Neural cell (in vitro differentiated cells): ENCODE data around the gene DBF4B.

Experiments
- CTCF ChIP-seq: fragments of 450-650 bp; IDR thresholded peaks from 2 replicates; pipeline ENCODE4 v1.5.1; 2014; ENCODE audit warnings: antibody characterized with exemption, mild to moderate bottlenecking, moderate library complexity; ENCODE audit not compliant: poor library complexity, severe bottlenecking
- EP300 ChIP-seq: fragments of 450-650 bp; conservative IDR thresholded peaks from 2 replicates; pipeline ENCODE4 v1.6.1; 2014; ENCODE audit warnings: antibody characterized with exemption, mild to moderate bottlenecking, moderate library complexity; ENCODE audit not compliant: poor library complexity, severe bottlenecking
- EZH2 ChIP-seq: fragments of 200-600, 300-800 bp; shearing (Covaris generic), sonication (generic); IDR thresholded peaks from 2 replicates; pipeline ENCODE4 v1.6.1; 2014; ENCODE audit warnings: antibody characterized with exemption, low read length, borderline replicate concordance, mild to moderate bottlenecking; ENCODE audit not compliant: insufficient read depth, poor library complexity, severe bottlenecking
- MXI1 ChIP-seq: fragments of 450-650 bp; conservative IDR thresholded peaks from 2 replicates; pipeline ENCODE4 v1.6.1; 2014; ENCODE audit warnings: antibody characterized with exemption, mild to moderate bottlenecking; ENCODE audit not compliant: poor library complexity, severe bottlenecking
- POLR2AphosphoS5 ChIP-seq: IDR thresholded peaks from 2 replicates; pipeline ENCODE4 v1.6.1; 2012
- RAD21 ChIP-seq: fragments of 450-650 bp; conservative IDR thresholded peaks from 2 replicates; pipeline ENCODE4 v1.6.1; 2014; ENCODE audit warnings: antibody characterized with exemption, mild to moderate bottlenecking, moderate library complexity
- REST ChIP-seq: IDR thresholded peaks from 2 replicates; pipeline ENCODE4 v1.6.1; 2012; ENCODE audit warnings: borderline replicate concordance
- SMC3 ChIP-seq: fragments of 450-650 bp; conservative IDR thresholded peaks from 2 replicates; pipeline ENCODE4 v1.6.1; 2014; ENCODE audit warnings: antibody characterized with exemption, mild to moderate bottlenecking, moderate library complexity; ENCODE audit not compliant: poor library complexity
- TAF1 ChIP-seq: IDR thresholded peaks from 2 replicates; pipeline ENCODE4 v1.6.1; 2012; ENCODE audit warnings: low read depth

DNA sequence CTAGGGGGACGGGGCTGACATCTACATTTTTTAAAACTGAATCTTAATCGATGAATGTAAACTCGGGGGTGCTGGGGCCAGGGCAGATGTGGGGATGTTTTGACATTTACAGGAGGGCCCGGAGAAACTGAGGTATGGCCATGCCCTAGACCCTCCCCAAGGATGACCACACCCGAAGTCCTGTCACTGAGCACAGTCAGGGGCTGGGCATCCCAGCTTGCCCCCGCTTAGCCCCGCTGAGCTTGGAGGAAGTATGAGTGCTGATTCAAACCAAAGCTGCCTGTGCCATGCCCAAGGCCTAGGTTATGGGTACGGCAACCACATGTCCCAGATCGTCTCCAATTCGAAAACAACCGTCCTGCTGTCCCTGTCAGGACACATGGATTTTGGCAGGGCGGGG lies 71.7 kb downstream of the DBF4B start:
- no peak for TF ChIP-seq CTCF
- no peak for TF ChIP-seq POLR2AphosphoS5
- no peak for TF ChIP-seq RAD21
- no peak for TF ChIP-seq TAF1
- no peak for TF ChIP-seq REST
- no peak for TF ChIP-seq EP300
- no peak for TF ChIP-seq EZH2
- TF ChIP-seq MXI1, result no peak
- no peak for TF ChIP-seq SMC3
